ENCODE results near the gene LHFPL3. TPM values are rescaled to one million over a fixed set of nuclear protein-coding genes. Genes with fewer than 3 reads are reported as not detected.

LHFPL3 gene
- total RNA-seq, 2 donors from 2014 or later, result not detected

- H3K4me3 ChIP-seq, result no peak overlapping the region
- ATAC-seq (ENCODE audit: insufficient number of reproducible peaks, low FRiP score, low read depth), result no peak
- H3K27me3 ChIP-seq (replicated peaks; ENCODE audit: insufficient read depth), result no peaks in the 10 kb centered on the region
These were observed 572.8 kb downstream of the LHFPL3 start for GRCh38 chr7:104901240-104901619.

DNA sequence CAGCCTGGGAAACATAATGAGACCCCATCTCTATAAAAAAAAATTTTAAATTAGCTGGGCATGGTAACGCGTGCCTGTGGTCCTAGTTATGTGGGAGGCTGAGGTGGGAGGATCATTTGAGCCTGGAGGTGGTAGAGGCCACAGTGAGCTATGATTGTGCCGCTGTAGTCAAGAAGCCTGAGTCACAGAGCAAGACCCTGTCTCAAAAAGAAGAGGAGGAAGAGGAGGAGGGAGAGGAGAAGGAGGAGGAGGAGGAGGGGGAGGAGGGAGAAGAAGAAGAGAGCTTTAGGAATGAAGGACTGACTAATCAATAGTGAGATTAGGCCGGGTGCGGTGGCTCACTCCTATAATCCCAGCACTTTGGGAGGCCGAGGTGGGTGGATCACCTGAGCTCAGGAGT lies 573.8 kb downstream of the LHFPL3 start:
- no peak for ATAC-seq (ENCODE audit: insufficient number of reproducible peaks, low FRiP score, low read depth)
- no peaks in the 10 kb centered on the region for H3K9me3 ChIP-seq
- TF ChIP-seq CTCF (IDR thresholded peaks at IDR 0.05), result no peak

More at GRCh38 chr7:104901240-104901619, 572.8 kb downstream of the LHFPL3 start:
- Histone ChIP-seq H3K4me1 (ENCODE audit: control insufficient read depth in 1 of 2, low read depth in 2 of 2) (no peaks in the 10 kb centered on the region), H3K27ac (no peak overlapping the region), H3K9me3 (no peaks in the 10 kb centered on the region), H3K36me3 (no peaks in the 10 kb centered on the region)
- no peak for TF ChIP-seq CTCF (IDR thresholded peaks at IDR 0.05)
- no peak for DNase-seq (ENCODE audit: low spot score)

GRCh38 chr7:104903044-104903443 lies 574.6 kb downstream of the LHFPL3 start:
- ATAC-seq (ENCODE audit: insufficient number of reproducible peaks, low FRiP score, low read depth) (no peak), DNase-seq (ENCODE audit: low spot score) (no peak)
- H3K9me3 ChIP-seq, result no peaks in the 10 kb centered on the region
- TF ChIP-seq CTCF (IDR thresholded peaks at IDR 0.05), result no peak
- H3K4me1 ChIP-seq (ENCODE audit: control insufficient read depth in 1 of 2, low read depth in 2 of 2), result no peaks in the 10 kb centered on the region
- no peaks in the 10 kb centered on the region for H3K27me3 ChIP-seq (replicated peaks; ENCODE audit: insufficient read depth)
- no peak overlapping the region for H3K4me3 ChIP-seq
- H3K36me3 ChIP-seq, result no peaks in the 10 kb centered on the region
- no peak overlapping the region for H3K27ac ChIP-seq

More for the DNA sequence above, 573.8 kb downstream of the LHFPL3 start:
- no peak overlapping the region for H3K4me3 ChIP-seq
- no peak overlapping the region for H3K27ac ChIP-seq
- H3K4me1 ChIP-seq (ENCODE audit: control insufficient read depth in 1 of 2, low read depth in 2 of 2), result no peaks in the 10 kb centered on the region
- no peaks in the 10 kb centered on the region for H3K36me3 ChIP-seq
- DNase-seq (ENCODE audit: low spot score), result no peak
- no peaks in the 10 kb centered on the region for H3K27me3 ChIP-seq (replicated peaks; ENCODE audit: insufficient read depth)

DNA sequence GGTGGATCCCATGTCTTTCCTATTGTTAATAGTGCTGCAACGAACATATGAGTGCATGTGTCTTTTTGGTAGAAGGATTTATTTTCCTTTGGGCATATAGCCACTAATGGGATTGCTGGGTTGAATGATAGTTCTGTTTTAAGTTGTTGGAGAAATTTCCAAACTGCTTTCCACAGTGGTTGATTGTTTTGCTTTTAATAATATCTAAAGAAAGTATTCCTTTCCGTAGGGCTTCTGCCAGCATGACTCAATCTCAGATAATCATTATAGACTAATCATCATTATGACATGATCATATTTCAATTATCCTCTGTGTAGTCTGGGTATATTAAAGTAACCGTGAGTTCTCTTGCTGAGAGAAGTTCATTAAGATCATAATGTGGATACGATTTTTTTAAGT lies 575.4 kb downstream of the LHFPL3 start:
- DNase-seq (ENCODE audit: low spot score), result no peak

GRCh38 chr7:104906032-104906431 lies 577.6 kb downstream of the LHFPL3 start:
- Histone ChIP-seq H3K9me3 (no peaks in the 10 kb centered on the region), H3K36me3 (no peaks in the 10 kb centered on the region), H3K4me1 (ENCODE audit: control insufficient read depth in 1 of 2, low read depth in 2 of 2) (no peaks in the 10 kb centered on the region), H3K27ac (no peak overlapping the region), H3K27me3 (replicated peaks; ENCODE audit: insufficient read depth) (no peaks in the 10 kb centered on the region), H3K4me3 (no peak overlapping the region)
- TF ChIP-seq CTCF (IDR thresholded peaks at IDR 0.05), result no peak
- ATAC-seq (ENCODE audit: insufficient number of reproducible peaks, low FRiP score, low read depth), result no peak
- no peak for DNase-seq (ENCODE audit: low spot score)

More for the DNA sequence above, 575.4 kb downstream of the LHFPL3 start:
- Histone ChIP-seq H3K27ac (no peak overlapping the region), H3K4me1 (ENCODE audit: control insufficient read depth in 1 of 2, low read depth in 2 of 2) (no peaks in the 10 kb centered on the region), H3K9me3 (no peaks in the 10 kb centered on the region), H3K27me3 (replicated peaks; ENCODE audit: insufficient read depth) (no peaks in the 10 kb centered on the region), H3K4me3 (no peak overlapping the region), H3K36me3 (no peaks in the 10 kb centered on the region)
- no peak for TF ChIP-seq CTCF (IDR thresholded peaks at IDR 0.05)
- no peak for ATAC-seq (ENCODE audit: insufficient number of reproducible peaks, low FRiP score, low read depth)
